Measurements from ENCODE around the gene CDK13. TPM values are rescaled to one million over a fixed set of nuclear protein-coding genes. Genes with fewer than 3 reads are reported as not detected.
"Not testable (repeated sequence)": the region's sequence is repeated elsewhere in the genome, so short reads cannot be mapped to it uniquely, and the experiment has no call there.

The CDK13 gene
- total RNA-seq, 1 donor from 2014 or later, result 79.1 TPM

- no peak for DNase-seq (ENCODE audit: low read depth)
Observed at GRCh38 chr7:40147371-40148246, 197.6 kb downstream of the CDK13 start.

- DNase-seq (ENCODE audit: low read depth), result not testable (repeated sequence)
Observed at GRCh38 chr7:40148247-40148580, 198.2 kb downstream of the CDK13 start.

DNA sequence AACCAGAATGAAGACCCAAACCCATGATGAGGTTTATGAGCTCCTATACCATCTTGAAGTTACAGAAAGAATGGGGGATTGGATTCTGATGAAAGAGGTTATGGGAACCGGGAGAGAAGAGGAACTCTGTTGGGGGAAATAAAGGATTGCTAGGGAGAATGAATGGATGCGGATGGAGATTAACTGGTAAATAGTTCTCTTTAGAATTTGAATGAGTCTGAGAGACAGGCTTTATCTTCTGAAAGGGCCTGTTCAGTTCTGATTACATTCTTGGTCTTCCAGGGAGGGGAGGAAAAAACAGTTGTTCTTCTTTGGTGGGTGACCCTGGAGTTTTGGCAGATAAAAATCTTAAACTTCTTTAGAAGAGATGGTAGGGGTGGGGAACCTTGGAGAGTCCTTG lies 198.6 kb downstream of the CDK13 start:
- DNase-seq (ENCODE audit: low read depth), result no peak

Other genes with a start within 250 kb of the CDK13 start
- gene MPLKIP, start 184.4 kb downstream of the CDK13 start, total RNA-seq, result 13.2 and 21.3 TPM in 2 replicates
- 11.8 and 15.3 TPM in 2 replicates for gene SUGCT, start 184.7 kb downstream of the CDK13 start, total RNA-seq